Measurements from ENCODE around the gene FYCO1. TPM values are rescaled to one million over a fixed set of nuclear protein-coding genes. Genes with fewer than 3 reads are reported as not detected.
A peak's percentile ranks its signal among the peaks of the same experiment; 100 is the strongest.
"Not testable (repeated sequence)": the region's sequence is repeated elsewhere in the genome, so short reads cannot be mapped to it uniquely, and the experiment has no call there.

FYCO1 gene
- 73.2 TPM for total RNA-seq

DNA sequence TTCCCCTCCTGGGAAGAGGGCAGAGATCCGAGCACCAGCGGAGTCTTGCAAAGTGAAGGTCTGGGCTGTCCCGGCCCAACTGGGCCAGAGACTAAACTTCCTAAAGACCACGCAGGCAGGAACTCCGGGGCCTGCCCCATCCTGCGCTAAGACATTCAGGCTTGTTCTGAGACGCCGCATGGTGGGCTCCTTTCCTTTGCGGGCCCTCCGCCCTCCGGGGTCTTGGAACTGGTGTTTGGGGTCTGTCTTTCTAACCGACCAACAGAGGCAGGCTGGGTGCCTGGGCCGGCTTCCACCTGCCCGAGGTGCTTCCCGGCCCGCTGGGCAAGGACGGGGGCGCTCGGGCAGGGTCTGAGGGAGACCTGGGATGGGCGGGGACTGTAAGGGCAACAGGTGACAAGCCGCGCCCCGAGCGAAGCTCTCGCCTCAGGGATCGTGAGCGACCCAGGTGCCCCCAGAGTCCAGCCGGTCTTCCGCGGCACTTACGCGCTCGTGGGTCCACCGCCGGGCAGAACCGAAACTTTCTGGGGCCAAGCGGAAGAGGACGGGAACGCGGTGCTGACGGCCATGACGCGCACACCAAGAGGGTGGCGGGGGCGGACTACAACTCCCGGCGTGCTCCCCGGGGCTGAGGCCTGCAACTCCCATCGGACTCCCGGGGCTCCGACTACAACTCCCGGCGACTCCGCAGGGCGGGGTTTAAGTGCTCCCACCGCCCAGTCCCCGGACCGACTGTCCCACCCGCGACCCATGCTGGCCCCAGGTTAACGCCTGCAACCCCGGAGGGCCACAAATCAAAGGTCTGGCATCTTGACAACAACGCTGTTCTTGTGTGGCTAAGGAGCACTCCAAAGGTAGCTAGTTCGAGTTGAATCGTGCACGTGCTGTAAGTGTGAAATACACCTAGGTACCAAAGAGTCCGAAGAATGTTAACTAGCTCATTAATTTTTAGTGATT is at the start of gene FYCO1:
TSS of gene FYCO1 (minus strand) at position 589 of the 957 bp plus-strand sequence. CDS start 10,914 bp downstream, outside the sequence.
- peak; percentile 95 for DNase-seq

GRCh38 chr3:46038916-46039315 is 43.3 kb upstream of the FYCO1 start:
- no peak for DNase-seq

GRCh38 chr3:46038071-46038470 is 42.4 kb upstream of the FYCO1 start:
- DNase-seq: not testable (repeated sequence)

GRCh38 chr3:46036191-46036590 is 40.6 kb upstream of the FYCO1 start:
- DNase-seq: no peak

GRCh38 chr3:46031747-46032146 is 36.1 kb upstream of the FYCO1 start:
- DNase-seq: no peak

- no peak for DNase-seq
Measured at GRCh38 chr3:46031269-46031668, 35.6 kb upstream of the FYCO1 start.

DNA sequence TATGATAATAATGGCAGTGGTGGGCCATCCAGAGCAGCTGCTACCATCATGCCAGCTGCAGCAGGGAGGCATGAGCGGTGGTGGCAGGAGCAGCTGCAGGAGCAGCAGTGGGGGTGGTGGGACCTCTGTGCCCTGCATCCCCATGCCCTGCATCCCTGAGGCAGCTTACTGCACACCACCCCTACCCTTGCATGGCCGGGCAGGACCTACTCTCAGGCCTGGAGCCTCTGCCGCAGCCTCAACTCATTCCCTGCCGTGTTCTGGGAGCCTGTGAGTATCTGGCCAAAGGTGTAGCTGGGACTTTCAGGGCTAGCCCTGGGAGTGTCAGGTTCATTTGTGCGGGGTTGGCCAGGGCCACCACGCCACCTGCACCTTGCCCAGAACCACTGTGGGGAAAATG is 35.0 kb upstream of the FYCO1 start:
- peak; percentile 7 for DNase-seq

- no peak for DNase-seq
Measured at GRCh38 chr3:46029953-46030543, 34.4 kb upstream of the FYCO1 start.

GRCh38 chr3:46027736-46028397 is 32.2 kb upstream of the FYCO1 start:
- DNase-seq: no peak

- no peak for DNase-seq
Measured at GRCh38 chr3:46027021-46027705, 31.5 kb upstream of the FYCO1 start, which contains the start of gene XCR1. XCR1 (minus strand) TSS chr3:46027483; CDS start chr3:46021947, 5,536 bp downstream.

DNA sequence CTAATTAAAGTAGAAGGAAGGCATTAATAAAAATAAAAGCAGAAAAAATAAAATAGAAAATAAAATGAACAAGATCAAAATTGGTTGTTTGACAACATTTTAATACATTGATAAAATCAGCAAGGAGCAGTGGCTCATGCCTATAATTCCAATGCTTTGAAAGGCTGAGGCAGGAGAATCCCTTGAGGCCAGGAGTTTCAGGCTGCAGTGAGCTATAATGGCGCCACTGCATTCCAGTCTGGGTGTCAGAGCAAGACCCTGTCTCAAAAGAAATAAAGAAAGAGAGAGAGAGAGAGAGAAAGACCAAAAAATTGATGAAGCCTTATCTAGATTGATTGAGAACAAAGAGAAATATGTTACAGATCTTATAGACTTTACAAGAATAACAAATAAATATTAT is 29.5 kb upstream of the FYCO1 start:
- DNase-seq: no peak

DNA sequence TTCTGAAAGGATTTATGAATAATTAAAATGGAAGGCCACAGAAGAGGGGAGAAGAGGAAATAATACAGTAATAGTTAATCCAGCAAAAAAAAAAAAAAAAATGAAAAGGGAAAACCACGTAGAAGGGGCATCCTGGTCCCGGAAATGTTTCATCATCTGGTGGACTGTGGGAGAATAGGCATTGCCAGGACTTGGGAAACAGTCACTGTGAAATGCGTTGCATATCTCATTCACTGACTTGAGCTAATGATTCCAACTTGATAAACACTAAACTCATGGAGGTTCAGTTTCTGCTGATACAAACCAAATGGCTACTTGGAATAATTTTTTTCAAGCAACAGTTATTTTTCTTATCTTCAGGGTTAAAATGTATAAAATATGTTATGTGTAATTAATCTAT is 28.5 kb upstream of the FYCO1 start:
- DNase-seq: no peak

GRCh38 chr3:46022909-46023785 is 27.5 kb upstream of the FYCO1 start:
- DNase-seq: no peak

- no peak for DNase-seq
Measured at GRCh38 chr3:46021516-46021915, 25.9 kb upstream of the FYCO1 start.

DNA sequence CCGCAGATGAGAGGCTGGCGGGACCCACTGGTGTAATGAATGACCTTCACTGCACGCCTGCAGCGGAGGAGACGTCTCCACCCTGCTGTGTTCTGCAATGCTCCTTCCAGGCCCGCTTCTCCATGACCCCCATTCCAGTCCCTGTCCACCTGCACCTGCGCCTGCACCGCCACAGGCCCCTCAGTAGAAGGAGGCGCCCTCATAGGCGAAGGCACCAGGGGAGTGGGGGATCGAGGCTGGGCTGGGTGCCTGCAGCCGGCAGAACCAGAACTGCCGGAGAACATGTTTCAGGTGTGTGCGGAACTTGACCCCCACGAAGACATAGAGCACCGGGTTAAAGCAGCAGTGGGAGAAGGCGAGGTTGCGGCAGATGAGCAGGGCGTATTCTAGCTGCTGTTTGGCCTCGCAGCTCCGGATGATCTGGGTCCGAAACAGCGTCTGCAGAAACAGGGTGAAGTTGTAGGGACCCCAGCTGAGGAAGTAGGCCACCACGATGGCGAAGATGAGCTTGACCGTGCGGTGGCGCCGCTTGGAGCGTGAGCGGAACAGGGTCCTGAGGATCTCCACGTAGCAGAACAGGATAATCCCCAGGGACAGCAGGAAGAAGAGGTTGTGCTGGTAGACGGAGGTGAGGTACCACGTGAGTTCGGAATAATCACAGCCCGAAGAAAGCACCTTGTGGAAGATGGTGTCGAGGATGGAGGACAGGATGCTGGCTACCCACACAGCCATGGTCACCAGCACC is 25.3 kb upstream of the FYCO1 start:
- DNase-seq: no peak

DNA sequence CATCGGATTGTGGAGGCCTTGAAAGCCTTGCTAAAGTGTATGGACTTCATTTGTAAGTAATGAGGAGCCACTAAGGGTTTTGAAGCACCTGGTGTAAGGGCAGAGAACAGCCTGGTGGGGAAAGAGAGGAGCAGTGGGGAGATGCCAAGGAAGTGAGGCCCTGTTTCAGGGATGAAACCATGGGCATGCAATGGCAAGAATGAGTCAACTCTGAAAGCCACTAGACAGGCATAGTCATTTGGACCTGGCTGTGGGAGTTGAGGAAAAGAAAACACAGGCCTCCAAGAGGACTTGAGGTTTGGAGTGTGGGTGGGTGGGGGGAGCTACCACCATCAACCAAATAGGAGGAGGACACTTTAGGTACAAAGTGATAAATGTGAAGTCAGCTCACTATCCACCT is 24.1 kb upstream of the FYCO1 start:
- no peak for DNase-seq

GRCh38 chr3:46017720-46018119 is 22.1 kb upstream of the FYCO1 start:
- no peak for DNase-seq

DNA sequence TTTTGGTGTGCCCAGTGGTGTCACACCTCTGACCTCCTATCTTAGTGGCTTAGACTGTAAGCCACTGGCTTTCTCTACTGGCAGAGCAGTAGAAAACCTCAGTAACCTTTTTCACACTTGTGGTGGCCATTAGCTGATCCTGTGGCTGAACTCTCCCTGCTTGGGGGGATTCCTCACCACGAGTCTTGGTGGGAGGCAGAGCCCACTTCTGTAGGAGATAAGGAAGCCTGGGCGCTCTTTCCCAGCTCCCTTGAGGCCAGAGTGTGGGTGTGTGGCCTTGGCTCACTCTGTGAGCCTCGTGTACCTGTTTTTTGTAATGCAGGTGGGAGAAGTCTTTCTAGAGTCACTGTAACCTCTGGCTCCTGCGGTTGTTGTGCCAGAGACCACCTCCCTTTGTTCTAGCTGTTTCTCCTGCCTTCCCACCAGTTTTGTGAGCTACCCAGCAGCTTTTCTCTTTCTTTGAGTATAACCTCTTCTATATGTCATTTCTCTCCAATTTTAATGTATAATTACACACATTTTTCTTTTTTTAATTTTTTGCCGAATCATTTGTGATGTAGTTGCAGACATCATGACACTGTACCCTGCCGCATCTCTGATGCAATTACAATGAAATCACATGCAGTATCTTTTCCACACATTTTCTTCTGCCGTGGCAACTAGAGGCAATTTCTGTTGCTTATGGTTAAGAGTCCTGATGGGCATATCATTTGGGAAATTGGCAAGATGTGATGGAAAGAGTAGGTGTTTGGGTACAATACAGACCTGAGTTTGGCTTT is 17.9 kb upstream of the FYCO1 start:
- no peak for DNase-seq

- no peak for DNase-seq
Measured at GRCh38 chr3:46012246-46012645, 16.6 kb upstream of the FYCO1 start.

All from tongue (tissue), 2 donors.